Neural cell (in vitro differentiated cells): ENCODE data around the gene RPUSD1. TPM values are rescaled to one million over a fixed set of nuclear protein-coding genes. Genes with fewer than 3 reads are reported as not detected.

Source experiments
- H2AFZ ChIP-seq: fragments of 200-600, 300-800 bp; sonication (generic), shearing (Covaris generic); 2 replicates; pipeline ENCODE4 v1.6.0; 2014; ENCODE audit warnings: low read depth, mild to moderate bottlenecking, antibody characterized with exemption, low read length, moderate library complexity
- H3F3A ChIP-seq: fragments of 200-600 bp; shearing (Covaris generic); 2 replicates; pipeline ENCODE4 v1.6.1; 2016; ENCODE audit warnings: mild to moderate bottlenecking, moderate library complexity, mixed read lengths, antibody characterized with exemption, low read length; ENCODE audit not compliant: insufficient read depth, poor library complexity, severe bottlenecking
- H3K27ac ChIP-seq: fragments of 200-600, 300-800 bp; sonication (generic), shearing (Covaris generic); 2 replicates; pipeline ENCODE4 v1.5.1; 2014; ENCODE audit warnings: mild to moderate bottlenecking, low read length, moderate library complexity
- H3K27me3 ChIP-seq: fragments of 300-800, 200-600 bp; sonication (generic), shearing (Covaris generic); 2 replicates; pipeline ENCODE4 v1.6.0; 2014; ENCODE audit warnings: mild to moderate bottlenecking, low read depth, low read length, moderate library complexity; ENCODE audit not compliant: insufficient read depth
- H3K36me3 ChIP-seq: fragments of 300-800, 200-600 bp; sonication (generic), shearing (Covaris generic); 2 replicates; pipeline ENCODE4 v1.5.1; 2014; ENCODE audit warnings: mild to moderate bottlenecking, antibody characterized with exemption, low read length, moderate library complexity; ENCODE audit not compliant: insufficient read depth
- H3K4me2 ChIP-seq: fragments of 300-800, 200-600 bp; sonication (generic), shearing (Covaris generic); 2 replicates; pipeline ENCODE4 v1.6.0; 2014; ENCODE audit warnings: mild to moderate bottlenecking, low read length
- H3K4me3 ChIP-seq: fragments of 300-800, 200-600 bp; sonication (generic), shearing (Covaris generic); 2 replicates; pipeline ENCODE4 v1.5.1; 2014; ENCODE audit warnings: mild to moderate bottlenecking, low read length, moderate library complexity
- H3K79me2 ChIP-seq: fragments of 200-600 bp; shearing (Covaris generic); replicated peaks from 2 replicates; pipeline ENCODE4 v1.6.0; 2014; ENCODE audit warnings: mild to moderate bottlenecking, low read length, moderate library complexity; ENCODE audit not compliant: insufficient read depth
- H3K9ac ChIP-seq: fragments of 300-800, 200-600 bp; sonication (generic), shearing (Covaris generic); 2 replicates; pipeline ENCODE4 v1.6.1; 2016; ENCODE audit warnings: mild to moderate bottlenecking, low read length, mixed read lengths
- H3K9me2 ChIP-seq: fragments of 200-600 bp; shearing (Covaris generic); 2 replicates; pipeline ENCODE4 v1.6.1; 2016; ENCODE audit warnings: mild to moderate bottlenecking, low read length, mixed read lengths; ENCODE audit not compliant: insufficient read depth
- H3K9me3 ChIP-seq: fragments of 200-600, 300-800 bp; sonication (generic), shearing (Covaris generic); 2 replicates; pipeline ENCODE4 v1.6.1; 2016; ENCODE audit warnings: mild to moderate bottlenecking, mixed run types, low read length, moderate library complexity, mixed read lengths
- H4K20me1 ChIP-seq: fragments of 200-600 bp; shearing (Covaris generic); 2 replicates; pipeline ENCODE4 v1.6.1; 2016; ENCODE audit warnings: mild to moderate bottlenecking, mixed run types; ENCODE audit not compliant: insufficient read depth
- EP300 ChIP-seq: fragments of 450-650 bp; conservative IDR thresholded peaks from 2 replicates; pipeline ENCODE4 v1.6.1; 2014; ENCODE audit warnings: antibody characterized with exemption, mild to moderate bottlenecking, moderate library complexity; ENCODE audit not compliant: poor library complexity, severe bottlenecking
- EZH2 ChIP-seq: fragments of 200-600, 300-800 bp; shearing (Covaris generic), sonication (generic); IDR thresholded peaks from 2 replicates; pipeline ENCODE4 v1.6.1; 2014; ENCODE audit warnings: antibody characterized with exemption, low read length, borderline replicate concordance, mild to moderate bottlenecking; ENCODE audit not compliant: insufficient read depth, poor library complexity, severe bottlenecking
- MXI1 ChIP-seq: fragments of 450-650 bp; conservative IDR thresholded peaks from 2 replicates; pipeline ENCODE4 v1.6.1; 2014; ENCODE audit warnings: antibody characterized with exemption, mild to moderate bottlenecking; ENCODE audit not compliant: poor library complexity, severe bottlenecking
- POLR2AphosphoS5 ChIP-seq: IDR thresholded peaks from 2 replicates; pipeline ENCODE4 v1.6.1; 2012
- RAD21 ChIP-seq: fragments of 450-650 bp; conservative IDR thresholded peaks from 2 replicates; pipeline ENCODE4 v1.6.1; 2014; ENCODE audit warnings: antibody characterized with exemption, mild to moderate bottlenecking, moderate library complexity
- REST ChIP-seq: IDR thresholded peaks from 2 replicates; pipeline ENCODE4 v1.6.1; 2012; ENCODE audit warnings: borderline replicate concordance
- SMC3 ChIP-seq: fragments of 450-650 bp; conservative IDR thresholded peaks from 2 replicates; pipeline ENCODE4 v1.6.1; 2014; ENCODE audit warnings: antibody characterized with exemption, mild to moderate bottlenecking, moderate library complexity; ENCODE audit not compliant: poor library complexity
- TAF1 ChIP-seq: IDR thresholded peaks from 2 replicates; pipeline ENCODE4 v1.6.1; 2012; ENCODE audit warnings: low read depth
- polyA plus RNA-seq: library from polyadenylated mRNA; depleted of rRNA; stranded (reverse); fragments of >200 nt; gene quantifications from 2 replicates; pipeline ENCODE4 v1.2.3, GENCODE V29; 2014
- TF ChIP-seq, protein P1 (sequence below): fragments of 450-650 bp; IDR thresholded peaks from 2 replicates; pipeline ENCODE4 v1.5.1; 2014; ENCODE audit warnings: antibody characterized with exemption, mild to moderate bottlenecking, moderate library complexity; ENCODE audit not compliant: poor library complexity, severe bottlenecking

RPUSD1 gene
- polyA plus RNA-seq, 1 donor from 2014 or later = 42.4 TPM

DNA sequence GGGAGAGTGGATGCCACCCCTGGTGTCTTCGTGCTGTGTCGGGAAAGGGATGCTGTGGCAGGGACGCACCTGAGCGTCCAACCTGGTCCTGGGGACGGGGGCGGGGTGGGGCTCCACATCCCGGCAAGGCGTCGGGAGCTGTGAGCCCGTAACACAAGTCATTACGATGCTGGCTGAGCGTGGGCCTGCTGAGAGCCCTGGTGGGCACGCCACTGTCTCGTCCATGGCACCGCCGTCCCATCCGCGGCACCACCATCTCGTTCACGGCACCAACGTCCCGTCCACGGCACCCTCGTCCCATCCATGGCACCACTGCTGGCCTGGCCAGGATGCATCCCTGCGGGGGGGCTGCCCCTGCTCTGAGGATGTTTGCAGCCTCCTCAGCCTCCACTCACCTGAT is 36.4 kb upstream of the RPUSD1 start:
- H3K9ac ChIP-seq = no peak overlapping the region
- H3K27ac ChIP-seq = no peak overlapping the region
- no peak overlapping the region for H3K4me2 ChIP-seq
- H3K79me2 ChIP-seq = no peaks in the 10 kb centered on the region
- no peak for TF ChIP-seq RAD21
- no peak for TF ChIP-seq POLR2AphosphoS5
- no peak for TF ChIP-seq REST
- no peaks in the 10 kb centered on the region for H3F3A ChIP-seq
- H2AFZ ChIP-seq = no peak overlapping the region
- H3K4me3 ChIP-seq = no peak overlapping the region
- H3K36me3 ChIP-seq = no peaks in the 10 kb centered on the region
- H4K20me1 ChIP-seq = no peaks in the 10 kb centered on the region
- no peaks in the 10 kb centered on the region for H3K27me3 ChIP-seq
- no peaks in the 10 kb centered on the region for H3K9me2 ChIP-seq
- no peaks in the 10 kb centered on the region for H3K9me3 ChIP-seq

DNA sequence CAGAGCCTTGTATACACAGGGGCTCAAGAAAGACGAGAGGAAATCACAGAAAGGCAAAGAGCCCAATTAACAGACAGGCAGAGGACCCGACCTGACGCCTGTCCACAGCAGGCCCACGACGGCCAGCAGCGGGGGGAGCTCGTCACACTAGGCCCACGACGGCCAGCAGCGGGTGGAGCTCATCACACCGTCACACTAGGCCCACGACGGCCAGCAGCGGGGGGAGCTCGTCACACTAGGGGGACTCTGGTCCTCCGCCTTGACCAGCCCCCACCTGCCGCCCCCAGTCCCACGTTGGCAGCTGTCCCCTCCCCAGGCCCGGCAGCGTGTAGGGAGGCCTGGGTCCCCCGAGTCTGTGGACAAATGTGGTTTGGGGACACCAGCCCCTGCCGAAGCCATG is 36.0 kb upstream of the RPUSD1 start:
- Histone ChIP-seq H3K27me3 (no peaks in the 10 kb centered on the region), H4K20me1 (no peaks in the 10 kb centered on the region), H3K4me2 (no peak overlapping the region), H3K36me3 (no peaks in the 10 kb centered on the region), H3K27ac (no peak overlapping the region), H3K79me2 (no peaks in the 10 kb centered on the region), H3K4me3 (no peak overlapping the region), H3K9ac (no peak overlapping the region), H3K9me2 (no peaks in the 10 kb centered on the region), H2AFZ (no peak overlapping the region), H3K9me3 (no peaks in the 10 kb centered on the region), H3F3A (no peaks in the 10 kb centered on the region)
- TF ChIP-seq RAD21 (no peak), MXI1 (no peak), EP300 (no peak), POLR2AphosphoS5 (no peak), TAF1 (no peak), SMC3 (no peak), EZH2 (no peak), REST (no peak)
- TF ChIP-seq, protein P1, sequence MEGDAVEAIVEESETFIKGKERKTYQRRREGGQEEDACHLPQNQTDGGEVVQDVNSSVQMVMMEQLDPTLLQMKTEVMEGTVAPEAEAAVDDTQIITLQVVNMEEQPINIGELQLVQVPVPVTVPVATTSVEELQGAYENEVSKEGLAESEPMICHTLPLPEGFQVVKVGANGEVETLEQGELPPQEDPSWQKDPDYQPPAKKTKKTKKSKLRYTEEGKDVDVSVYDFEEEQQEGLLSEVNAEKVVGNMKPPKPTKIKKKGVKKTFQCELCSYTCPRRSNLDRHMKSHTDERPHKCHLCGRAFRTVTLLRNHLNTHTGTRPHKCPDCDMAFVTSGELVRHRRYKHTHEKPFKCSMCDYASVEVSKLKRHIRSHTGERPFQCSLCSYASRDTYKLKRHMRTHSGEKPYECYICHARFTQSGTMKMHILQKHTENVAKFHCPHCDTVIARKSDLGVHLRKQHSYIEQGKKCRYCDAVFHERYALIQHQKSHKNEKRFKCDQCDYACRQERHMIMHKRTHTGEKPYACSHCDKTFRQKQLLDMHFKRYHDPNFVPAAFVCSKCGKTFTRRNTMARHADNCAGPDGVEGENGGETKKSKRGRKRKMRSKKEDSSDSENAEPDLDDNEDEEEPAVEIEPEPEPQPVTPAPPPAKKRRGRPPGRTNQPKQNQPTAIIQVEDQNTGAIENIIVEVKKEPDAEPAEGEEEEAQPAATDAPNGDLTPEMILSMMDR = no peak
